ENCODE data around the gene LURAP1L. TPM values are rescaled to one million over a fixed set of nuclear protein-coding genes. Genes with fewer than 3 reads are reported as not detected.

LURAP1L gene
- total RNA-seq, 1 donor from 2014 or later: 0.51 TPM

DNA sequence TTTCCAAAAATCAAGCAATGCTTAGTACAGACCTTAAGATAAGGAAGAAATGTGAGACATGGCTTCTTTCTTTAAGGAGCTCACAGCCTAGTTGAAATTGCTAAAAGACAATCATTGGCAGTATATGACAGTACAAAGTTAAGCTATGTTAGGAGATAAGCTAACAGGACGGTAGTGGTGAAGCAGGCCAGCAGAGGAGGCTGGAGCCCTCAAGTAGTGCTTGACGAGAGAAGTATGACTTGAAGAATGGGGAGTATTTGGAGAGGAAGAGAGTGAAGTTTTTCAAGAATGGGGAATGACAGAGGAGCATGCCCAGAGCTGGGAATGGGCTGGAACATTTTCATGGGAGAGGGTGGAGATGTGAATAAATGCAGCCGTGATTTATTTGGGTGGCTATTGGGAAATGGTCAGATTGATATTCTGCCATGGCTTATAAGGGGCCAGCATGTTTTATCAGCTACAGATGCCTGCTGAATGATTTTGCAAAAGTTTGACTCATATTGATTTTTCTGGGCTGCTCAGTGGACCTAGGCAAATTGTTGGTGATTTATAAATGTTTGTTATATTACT lies 43.7 kb downstream of the LURAP1L start:
- TF ChIP-seq, protein P1, sequence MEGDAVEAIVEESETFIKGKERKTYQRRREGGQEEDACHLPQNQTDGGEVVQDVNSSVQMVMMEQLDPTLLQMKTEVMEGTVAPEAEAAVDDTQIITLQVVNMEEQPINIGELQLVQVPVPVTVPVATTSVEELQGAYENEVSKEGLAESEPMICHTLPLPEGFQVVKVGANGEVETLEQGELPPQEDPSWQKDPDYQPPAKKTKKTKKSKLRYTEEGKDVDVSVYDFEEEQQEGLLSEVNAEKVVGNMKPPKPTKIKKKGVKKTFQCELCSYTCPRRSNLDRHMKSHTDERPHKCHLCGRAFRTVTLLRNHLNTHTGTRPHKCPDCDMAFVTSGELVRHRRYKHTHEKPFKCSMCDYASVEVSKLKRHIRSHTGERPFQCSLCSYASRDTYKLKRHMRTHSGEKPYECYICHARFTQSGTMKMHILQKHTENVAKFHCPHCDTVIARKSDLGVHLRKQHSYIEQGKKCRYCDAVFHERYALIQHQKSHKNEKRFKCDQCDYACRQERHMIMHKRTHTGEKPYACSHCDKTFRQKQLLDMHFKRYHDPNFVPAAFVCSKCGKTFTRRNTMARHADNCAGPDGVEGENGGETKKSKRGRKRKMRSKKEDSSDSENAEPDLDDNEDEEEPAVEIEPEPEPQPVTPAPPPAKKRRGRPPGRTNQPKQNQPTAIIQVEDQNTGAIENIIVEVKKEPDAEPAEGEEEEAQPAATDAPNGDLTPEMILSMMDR (IDR thresholded peaks at IDR 0.05; ENCODE audit: unreplicated experiment): no peak
- Mint-ChIP-seq H3K4me3 (ENCODE audit: unreplicated experiment) (no peak overlapping the region), H3K27me3 (ENCODE audit: unreplicated experiment) (no peaks in the 10 kb centered on the region), H3K4me1 (ENCODE audit: unreplicated experiment) (no peaks in the 10 kb centered on the region), H3K27ac (ENCODE audit: unreplicated experiment) (no peak overlapping the region), H3K36me3 (ENCODE audit: low read depth, unreplicated experiment) (no peaks in the 10 kb centered on the region), H3K9me3 (ENCODE audit: unreplicated experiment) (no peaks in the 10 kb centered on the region)
- no peak for DNase-seq (ENCODE audit: low spot score)

DNA sequence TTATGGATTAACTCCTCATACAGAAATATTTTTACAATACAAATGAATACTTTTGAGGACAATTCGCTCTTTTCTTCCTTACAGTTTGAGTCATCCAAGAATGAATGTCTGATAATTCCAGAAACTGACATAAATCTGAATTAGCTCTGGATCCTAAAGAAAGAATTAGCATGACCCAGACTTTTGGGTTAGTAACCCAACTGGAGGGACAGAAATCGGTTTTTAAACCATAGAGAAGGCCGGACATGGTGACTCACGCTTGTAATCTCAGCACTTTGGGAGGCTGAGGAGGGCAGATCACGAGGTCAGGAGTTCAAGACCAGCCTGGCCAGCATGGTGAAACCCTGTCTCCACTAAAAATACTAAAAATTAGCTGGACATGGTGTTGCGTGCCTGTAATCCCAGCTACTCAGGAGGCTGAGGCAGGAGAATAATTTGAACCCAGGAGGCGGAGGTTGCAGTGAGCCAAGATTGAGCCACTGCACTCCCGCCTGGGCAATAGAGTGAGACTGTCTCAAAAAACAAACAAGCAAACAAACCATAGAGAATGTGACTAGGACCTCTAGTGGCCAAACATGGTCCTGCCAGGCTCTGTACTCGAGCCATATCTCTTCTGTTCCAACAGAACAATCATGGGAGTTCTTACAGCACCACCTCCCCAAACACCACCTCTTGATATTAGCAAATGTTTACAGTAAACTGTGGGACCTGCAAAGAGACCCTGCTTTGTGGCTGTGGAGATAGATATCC lies 44.8 kb downstream of the LURAP1L start:
- no peaks in the 10 kb centered on the region for H3K36me3 Mint-ChIP-seq (ENCODE audit: low read depth, unreplicated experiment)
- TF ChIP-seq, protein P1 (IDR thresholded peaks at IDR 0.05; ENCODE audit: unreplicated experiment): peak; percentile 75
- H3K27me3 Mint-ChIP-seq (ENCODE audit: unreplicated experiment): no peaks in the 10 kb centered on the region
- no peaks in the 10 kb centered on the region for H3K9me3 Mint-ChIP-seq (ENCODE audit: unreplicated experiment)
- H3K4me3 Mint-ChIP-seq (ENCODE audit: unreplicated experiment): no peak overlapping the region
- peak; percentile 37 for DNase-seq (ENCODE audit: low spot score)
- H3K4me1 Mint-ChIP-seq (ENCODE audit: unreplicated experiment): no peaks in the 10 kb centered on the region
- H3K27ac Mint-ChIP-seq (ENCODE audit: unreplicated experiment): no peak overlapping the region

DNA sequence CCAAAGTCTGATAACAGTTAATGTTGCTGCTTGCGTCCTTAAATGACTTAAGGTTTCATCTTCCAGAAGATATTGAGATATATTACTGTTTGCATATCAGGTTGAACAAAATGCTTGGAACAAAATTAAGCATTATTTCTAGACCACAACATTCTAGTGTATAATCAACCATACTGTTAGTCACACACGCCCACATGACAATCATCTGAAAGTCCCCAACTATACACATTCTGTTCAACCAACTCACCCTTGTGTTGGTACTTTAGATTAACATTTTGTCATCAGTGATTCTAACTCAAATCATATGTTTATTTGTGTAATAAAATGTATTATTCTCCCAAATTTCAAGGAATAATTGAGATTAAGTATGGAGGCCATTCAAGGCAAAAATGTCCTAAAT lies 47.3 kb downstream of the LURAP1L start:
- H3K9me3 Mint-ChIP-seq (ENCODE audit: unreplicated experiment): no peaks in the 10 kb centered on the region
- TF ChIP-seq, protein P1 (IDR thresholded peaks at IDR 0.05; ENCODE audit: unreplicated experiment): no peak
- no peak for DNase-seq (ENCODE audit: low spot score)
- H3K27ac Mint-ChIP-seq (ENCODE audit: unreplicated experiment): no peak overlapping the region
- H3K4me3 Mint-ChIP-seq (ENCODE audit: unreplicated experiment): no peak overlapping the region
- H3K36me3 Mint-ChIP-seq (ENCODE audit: low read depth, unreplicated experiment): no peaks in the 10 kb centered on the region
- H3K4me1 Mint-ChIP-seq (ENCODE audit: unreplicated experiment): no peaks in the 10 kb centered on the region
- H3K27me3 Mint-ChIP-seq (ENCODE audit: unreplicated experiment): no peaks in the 10 kb centered on the region

DNA sequence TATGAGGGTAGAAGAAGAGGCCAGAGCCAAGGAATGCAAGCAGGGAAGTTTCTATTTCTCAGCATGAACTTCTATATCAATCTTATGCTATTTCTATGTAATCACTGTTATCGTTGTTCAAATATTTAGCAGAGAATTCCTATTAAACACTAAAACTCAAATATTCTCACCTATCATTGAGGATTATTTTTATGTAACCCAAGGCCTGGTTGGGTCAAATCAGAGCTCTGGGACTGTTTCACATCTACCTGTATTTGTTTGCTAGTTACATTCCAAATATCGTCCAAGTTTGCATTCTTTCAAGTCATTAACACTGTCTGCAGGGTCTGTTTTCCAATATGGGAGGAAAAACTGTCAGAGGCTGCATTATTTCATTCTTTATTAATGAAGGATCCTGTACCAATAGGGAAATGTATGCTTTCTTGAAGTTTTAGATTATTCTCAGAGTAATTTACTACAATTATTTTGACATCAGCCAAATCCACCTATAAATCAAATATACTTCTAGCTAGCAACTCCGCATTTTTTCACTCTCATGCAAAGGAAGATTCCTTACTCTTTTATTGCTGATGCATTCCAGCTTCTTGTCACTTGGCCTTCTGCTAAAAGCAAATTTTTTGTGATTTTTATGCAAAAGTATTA lies 52.2 kb downstream of the LURAP1L start:
- Mint-ChIP-seq H3K4me1 (ENCODE audit: unreplicated experiment) (no peaks in the 10 kb centered on the region), H3K4me3 (ENCODE audit: unreplicated experiment) (no peak overlapping the region), H3K9me3 (ENCODE audit: unreplicated experiment) (no peaks in the 10 kb centered on the region), H3K27me3 (ENCODE audit: unreplicated experiment) (no peaks in the 10 kb centered on the region), H3K36me3 (ENCODE audit: low read depth, unreplicated experiment) (no peaks in the 10 kb centered on the region), H3K27ac (ENCODE audit: unreplicated experiment) (no peak overlapping the region)
- TF ChIP-seq, protein P1 (IDR thresholded peaks at IDR 0.05; ENCODE audit: unreplicated experiment): no peak
- no peak for DNase-seq (ENCODE audit: low spot score)

DNA sequence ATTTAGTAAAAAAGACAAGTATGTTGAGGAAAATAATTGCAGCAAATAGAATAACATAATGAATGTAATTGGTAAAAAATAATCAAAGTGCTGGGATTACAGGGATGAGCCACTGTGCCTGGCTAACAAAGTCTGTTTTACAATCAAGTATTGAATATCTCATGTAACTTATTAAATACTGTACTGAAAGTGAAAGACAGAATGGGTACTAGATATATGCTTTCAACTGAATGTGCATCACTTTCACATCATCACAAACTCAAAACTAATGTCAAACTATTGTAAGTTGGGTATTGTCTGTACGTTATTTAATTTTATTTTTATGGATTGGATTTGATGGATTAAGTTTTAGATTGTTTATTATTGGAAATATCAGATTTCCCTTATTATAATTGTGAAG lies 58.9 kb downstream of the LURAP1L start:
- no peaks in the 10 kb centered on the region for H3K36me3 Mint-ChIP-seq (ENCODE audit: low read depth, unreplicated experiment)
- no peaks in the 10 kb centered on the region for H3K27me3 Mint-ChIP-seq (ENCODE audit: unreplicated experiment)
- no peak overlapping the region for H3K4me3 Mint-ChIP-seq (ENCODE audit: unreplicated experiment)
- no peak for DNase-seq (ENCODE audit: low spot score)
- no peaks in the 10 kb centered on the region for H3K4me1 Mint-ChIP-seq (ENCODE audit: unreplicated experiment)
- H3K9me3 Mint-ChIP-seq (ENCODE audit: unreplicated experiment): no peaks in the 10 kb centered on the region
- no peak overlapping the region for H3K27ac Mint-ChIP-seq (ENCODE audit: unreplicated experiment)
- TF ChIP-seq, protein P1 (IDR thresholded peaks at IDR 0.05; ENCODE audit: unreplicated experiment): no peak
